Urinary bladder (tissue), 4 donors: ENCODE results near the gene IL1RN. TPM values are rescaled to one million over a fixed set of nuclear protein-coding genes. Genes with fewer than 3 reads are reported as not detected.
"Not testable (repeated sequence)": the region's sequence is repeated elsewhere in the genome, so short reads cannot be mapped to it uniquely, and the experiment has no call there.

Experiments
- DNase-seq: peaks from one replicate; pipeline ENCODE4 v3.0.0-alpha.2; 2015; ENCODE audit errors: extremely low spot score
- H3K27ac ChIP-seq: one replicate; pipeline ENCODE4 v1.5.1; 2013; ENCODE audit warnings: low read depth, mild to moderate bottlenecking, moderate library complexity
- H3K36me3 ChIP-seq: one replicate; pipeline ENCODE4 v1.6.1; 2013; ENCODE audit warnings: mild to moderate bottlenecking, moderate library complexity; ENCODE audit not compliant: insufficient read depth
- H3K4me1 ChIP-seq: one replicate; pipeline ENCODE4 v1.6.1; 2013; ENCODE audit warnings: mild to moderate bottlenecking, moderate library complexity; ENCODE audit not compliant: insufficient read depth
- H3K4me3 ChIP-seq: one replicate; pipeline ENCODE4 v1.5.1; 2013; ENCODE audit warnings: low read depth, low read length
- WGBS: extraction: QIAGEN DNeasy Blood & Tissue Kit; methylation state at CpG from one replicate; pipeline ENCODE4 v1.1.7; 2013; 5-methylcytosine and 5-hydroxymethylcytosine counted together
- polyA plus RNA-seq: library from polyadenylated mRNA; stranded (reverse); fragments of 200-250 nt; gene quantifications from one replicate; pipeline ENCODE4 v1.2.3, GENCODE V29; 2013
- total RNA-seq: library from RNA; depleted of rRNA; stranded (reverse); fragments of >200 nt; gene quantifications from one replicate; pipeline ENCODE4 v1.2.3, GENCODE V29; 2014
- donor health status: healthy with polysubstance abuse.
- donor health status: healthy.

IL1RN gene
- total and polyA plus RNA-seq, 2 donors = 4.9 to 6.7 TPM

DNA sequence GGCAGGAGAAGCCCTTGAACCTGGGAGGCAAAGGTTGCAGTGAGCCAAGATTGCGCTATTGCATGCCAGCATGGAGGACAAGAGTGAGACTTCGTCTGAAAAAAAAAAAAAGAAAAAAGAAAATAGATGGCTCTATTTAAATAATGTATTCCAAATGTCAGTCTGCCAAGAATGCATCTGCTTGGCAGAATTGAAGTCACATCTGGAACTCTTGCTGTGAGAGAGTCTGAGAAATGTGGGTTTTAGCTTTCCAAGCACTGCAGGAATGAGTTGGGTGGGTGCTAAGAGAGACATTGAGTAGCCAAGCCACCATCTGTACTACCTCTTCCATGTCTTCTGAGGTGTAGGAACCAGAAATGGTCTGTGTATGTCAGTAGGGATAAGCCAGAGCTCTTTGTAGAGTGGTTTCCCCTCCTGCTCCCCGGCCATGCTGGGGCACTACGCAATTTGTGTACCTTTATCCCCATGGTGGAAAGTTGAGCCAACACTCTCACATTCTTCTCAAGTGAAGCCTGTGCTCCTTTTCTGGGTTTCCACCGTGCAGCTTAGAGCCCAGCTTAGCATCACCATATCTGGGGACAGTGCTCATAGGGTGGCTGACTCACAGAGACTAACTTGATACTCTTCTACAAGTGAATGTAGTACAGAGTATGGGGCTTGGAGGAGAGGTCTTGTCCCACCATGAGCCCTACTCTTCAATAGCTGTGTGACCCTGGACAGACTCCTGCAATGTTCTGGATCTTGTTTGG is 34.4 kb upstream of the IL1RN start:
- Histone ChIP-seq H3K27ac (no peak overlapping the region), H3K4me1 (no peaks in the 10 kb centered on the region), H3K36me3 (no peaks in the 10 kb centered on the region), H3K4me3 (no peak overlapping the region)
- WGBS = 80% methylated on average over 5 of the region's 5 CpGs
- no peak for DNase-seq

DNA sequence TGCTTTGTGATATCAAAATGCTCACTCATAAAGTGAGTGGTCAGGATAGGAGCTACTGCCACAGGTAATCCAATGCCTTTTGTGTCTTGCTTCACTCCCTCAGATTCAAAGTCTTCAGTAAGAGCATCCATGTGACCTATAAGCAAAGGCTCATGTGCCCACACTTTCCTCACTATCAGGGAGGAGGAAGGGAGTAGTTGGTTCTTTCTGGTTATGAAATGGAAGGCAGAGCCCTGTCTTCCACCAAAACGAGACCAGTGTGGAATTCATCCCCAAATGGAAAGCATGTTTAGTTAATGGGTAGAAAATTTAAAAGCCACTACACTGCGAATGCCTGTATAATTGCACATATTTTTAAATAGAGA is 33.8 kb upstream of the IL1RN start:
- WGBS = 50% methylated on average over 2 of the region's 2 CpGs
- no peaks in the 10 kb centered on the region for H3K36me3 ChIP-seq
- no peak overlapping the region for H3K27ac ChIP-seq
- DNase-seq = no peak
- no peaks in the 10 kb centered on the region for H3K4me1 ChIP-seq
- no peak overlapping the region for H3K4me3 ChIP-seq

DNA sequence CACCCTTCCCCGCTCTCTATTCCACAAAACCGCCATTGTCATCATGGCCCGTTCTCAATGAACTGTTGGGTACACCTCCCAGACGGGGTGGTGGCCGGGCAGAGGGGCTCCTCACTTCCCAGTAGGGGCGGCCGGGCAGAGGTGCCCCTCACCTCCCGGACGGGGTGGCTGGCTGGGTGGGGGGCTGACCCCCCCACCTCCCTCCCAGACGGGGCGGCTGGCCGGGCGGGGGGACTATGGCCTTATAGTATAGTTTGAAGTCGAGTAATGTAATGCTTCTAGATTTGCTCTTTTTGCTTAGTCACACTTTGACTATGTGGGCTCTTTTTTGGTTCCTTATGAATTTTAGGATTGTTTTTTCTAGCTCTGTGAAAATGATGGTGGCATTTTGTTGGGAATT is 31.1 kb upstream of the IL1RN start:
- WGBS = 92% methylated on average over 12 of the region's 14 CpGs
- H3K27ac ChIP-seq, H3K36me3 ChIP-seq, DNase-seq, H3K4me1 ChIP-seq, H3K4me3 ChIP-seq: not testable (repeated sequence)

DNA sequence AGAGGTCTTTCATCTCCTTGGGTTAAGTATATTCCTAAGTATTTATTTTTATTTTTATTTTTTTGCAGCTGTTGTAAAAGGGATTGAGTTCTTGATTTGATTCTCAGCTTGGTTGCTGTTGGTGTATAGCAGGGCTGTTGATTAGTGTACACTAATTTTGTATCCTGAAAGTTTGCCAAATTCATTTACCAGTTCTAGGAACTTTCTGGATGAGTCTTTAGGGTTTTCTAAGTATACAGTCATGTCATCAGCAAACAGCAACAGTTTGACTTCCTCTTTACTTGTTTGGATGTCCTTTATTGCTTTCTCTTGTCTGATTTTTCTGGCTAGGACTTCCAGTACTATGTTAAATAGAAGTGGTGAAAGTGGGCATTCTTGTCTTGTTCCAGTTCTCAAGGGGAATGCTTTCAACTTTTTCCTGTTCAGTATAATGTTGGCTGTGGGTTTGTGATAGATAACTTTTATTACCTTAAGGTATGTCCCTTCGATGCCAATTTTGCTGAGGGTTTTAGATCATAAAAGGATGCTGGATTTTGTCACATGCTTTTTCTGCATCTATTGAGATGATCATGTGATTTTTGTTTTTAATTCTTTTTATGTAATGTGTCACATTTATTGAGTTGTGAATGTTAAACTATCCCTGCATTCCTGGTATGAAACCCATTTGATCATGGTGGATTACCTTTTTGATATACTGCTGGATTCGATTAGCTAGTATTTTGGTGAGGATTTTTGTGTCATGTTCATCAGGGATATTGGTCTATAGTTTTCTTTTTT is 30.4 kb upstream of the IL1RN start:
- not testable (repeated sequence) for H3K4me3 ChIP-seq, DNase-seq, H3K36me3 ChIP-seq, H3K27ac ChIP-seq, H3K4me1 ChIP-seq
- WGBS = 83% methylated on average over 2 of the region's 2 CpGs

DNA sequence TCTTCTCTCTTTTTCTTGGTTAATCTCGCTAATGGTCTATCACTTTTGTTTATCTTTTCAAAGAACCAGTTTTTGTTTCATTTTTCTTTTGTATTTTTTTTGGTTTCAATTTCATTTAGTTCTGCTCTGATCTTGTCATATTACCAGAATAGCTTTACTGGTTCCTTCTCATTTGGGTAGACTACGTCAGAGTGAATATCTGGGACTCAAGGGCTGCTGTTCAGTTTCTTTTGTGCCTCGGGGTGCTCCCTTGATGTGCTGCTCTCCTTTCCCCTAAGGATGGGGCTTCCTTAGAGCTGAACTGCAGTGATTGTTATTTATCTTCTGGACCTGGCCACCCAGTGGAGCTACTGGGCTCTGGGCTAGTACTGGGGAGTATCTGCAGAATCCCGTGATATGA is 29.4 kb upstream of the IL1RN start:
- no peak overlapping the region for H3K4me3 ChIP-seq
- no peaks in the 10 kb centered on the region for H3K36me3 ChIP-seq
- no peaks in the 10 kb centered on the region for H3K4me1 ChIP-seq
- 90% methylated on average over 4 of the region's 4 CpGs for WGBS
- no peak for DNase-seq
- H3K27ac ChIP-seq = no peak overlapping the region

DNA sequence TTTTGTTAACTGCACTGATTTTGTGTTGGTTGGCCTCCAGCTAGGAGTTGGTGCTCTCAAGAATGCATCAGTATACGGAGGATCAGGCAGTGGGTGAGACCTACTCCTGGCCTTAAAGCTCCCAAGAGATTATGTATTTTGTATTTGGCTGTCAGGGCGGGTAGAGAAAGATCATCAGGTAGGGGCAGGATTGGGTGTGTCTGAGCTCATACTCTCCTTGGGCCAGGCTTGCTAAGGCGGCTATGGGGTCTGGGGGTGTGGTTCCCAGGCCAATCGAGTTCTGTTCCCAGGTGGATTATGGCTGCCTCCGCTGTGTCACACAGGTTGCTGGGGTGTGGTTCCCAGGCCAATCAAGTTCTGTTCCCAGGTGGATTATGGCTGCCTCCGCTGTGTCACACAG is 28.9 kb upstream of the IL1RN start:
- Histone ChIP-seq H3K4me3 (no peak overlapping the region), H3K27ac (no peak overlapping the region), H3K36me3 (no peaks in the 10 kb centered on the region), H3K4me1 (no peaks in the 10 kb centered on the region)
- DNase-seq = no peak
- WGBS = 95% methylated on average over 6 of the region's 6 CpGs

DNA sequence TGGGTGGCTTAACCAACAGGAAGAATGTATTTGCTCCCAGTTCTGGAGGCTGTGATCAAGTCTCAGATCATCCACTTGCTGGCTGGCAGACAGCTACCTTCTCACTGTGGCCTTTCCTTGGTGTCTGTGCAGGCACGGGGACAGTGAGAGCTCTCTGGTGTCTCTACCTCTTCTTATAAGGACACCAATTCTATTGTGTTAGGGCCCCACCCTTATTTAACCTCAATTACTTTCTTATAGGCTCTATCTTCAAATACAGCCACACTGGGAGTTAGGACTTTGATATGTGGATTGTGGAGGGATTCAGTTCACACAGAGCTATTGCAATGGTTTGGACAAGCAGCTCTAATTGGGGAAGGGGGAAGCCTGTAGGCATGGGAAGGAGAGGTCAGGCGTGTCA is 25.3 kb upstream of the IL1RN start:
- H3K36me3 ChIP-seq = no peaks in the 10 kb centered on the region
- 90% methylated on average over 2 of the region's 2 CpGs for WGBS
- no peak overlapping the region for H3K4me3 ChIP-seq

DNA sequence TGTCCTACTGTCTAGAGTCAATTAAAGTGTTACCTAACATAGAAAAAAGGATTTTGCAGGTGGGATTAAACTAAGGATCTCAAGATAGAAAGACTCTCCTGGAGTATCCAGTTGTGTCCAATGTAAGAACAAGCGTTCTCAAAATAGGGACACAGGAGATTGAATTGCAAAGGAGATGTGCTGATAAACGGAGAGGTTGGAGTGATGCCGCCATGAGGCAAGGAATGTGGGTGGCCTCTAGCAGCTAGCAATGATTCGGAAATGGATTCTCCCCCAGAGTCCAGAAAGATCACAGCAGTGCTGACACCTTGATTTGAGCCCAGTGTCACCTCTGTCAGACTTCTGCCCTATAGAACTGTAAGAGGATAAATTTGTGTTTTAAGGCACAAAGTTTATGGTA is 24.1 kb upstream of the IL1RN start:
- Histone ChIP-seq H3K4me3 (no peak overlapping the region), H3K36me3 (no peaks in the 10 kb centered on the region), H3K27ac (no peak overlapping the region), H3K4me1 (no peaks in the 10 kb centered on the region)
- WGBS = 87% methylated on average over 4 of the region's 4 CpGs
- DNase-seq = no peak

More for the DNA sequence above, 25.3 kb upstream of the IL1RN start:
- Histone ChIP-seq H3K4me1 (no peaks in the 10 kb centered on the region), H3K27ac (no peak overlapping the region)
- DNase-seq = no peak

DNA sequence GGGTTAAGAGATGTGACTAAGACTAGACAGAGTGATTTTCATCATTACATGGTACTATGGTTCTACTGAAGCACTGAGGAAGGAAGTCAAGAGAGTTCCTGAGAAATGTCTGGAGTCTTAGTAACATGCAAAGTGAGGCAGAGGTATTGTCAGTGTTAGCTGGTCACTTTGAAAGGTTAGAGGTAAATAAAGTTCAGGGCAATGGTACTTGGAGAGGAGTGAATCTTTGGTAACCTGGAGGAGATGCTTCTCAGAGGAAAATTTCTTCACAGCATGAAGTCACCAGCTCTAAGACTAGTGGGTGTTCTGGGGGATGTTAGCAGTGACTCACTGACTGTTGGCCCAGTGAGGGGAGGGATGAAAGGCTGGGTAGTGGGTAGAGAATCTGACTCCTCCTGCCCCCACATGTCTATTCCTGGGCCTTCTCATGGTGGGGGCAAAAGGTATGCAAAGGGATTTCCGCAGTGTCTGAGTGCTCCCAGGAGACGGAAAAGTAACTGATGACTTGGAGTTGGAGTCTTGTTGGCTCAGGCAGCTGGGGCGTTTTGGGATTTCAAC is 23.3 kb upstream of the IL1RN start:
- DNase-seq = no peak
- H3K27ac ChIP-seq = no peak overlapping the region
- WGBS = 44% methylated on average over 3 of the region's 3 CpGs
- H3K4me1 ChIP-seq = no peaks in the 10 kb centered on the region
- no peak overlapping the region for H3K4me3 ChIP-seq
- H3K36me3 ChIP-seq = no peaks in the 10 kb centered on the region

DNA sequence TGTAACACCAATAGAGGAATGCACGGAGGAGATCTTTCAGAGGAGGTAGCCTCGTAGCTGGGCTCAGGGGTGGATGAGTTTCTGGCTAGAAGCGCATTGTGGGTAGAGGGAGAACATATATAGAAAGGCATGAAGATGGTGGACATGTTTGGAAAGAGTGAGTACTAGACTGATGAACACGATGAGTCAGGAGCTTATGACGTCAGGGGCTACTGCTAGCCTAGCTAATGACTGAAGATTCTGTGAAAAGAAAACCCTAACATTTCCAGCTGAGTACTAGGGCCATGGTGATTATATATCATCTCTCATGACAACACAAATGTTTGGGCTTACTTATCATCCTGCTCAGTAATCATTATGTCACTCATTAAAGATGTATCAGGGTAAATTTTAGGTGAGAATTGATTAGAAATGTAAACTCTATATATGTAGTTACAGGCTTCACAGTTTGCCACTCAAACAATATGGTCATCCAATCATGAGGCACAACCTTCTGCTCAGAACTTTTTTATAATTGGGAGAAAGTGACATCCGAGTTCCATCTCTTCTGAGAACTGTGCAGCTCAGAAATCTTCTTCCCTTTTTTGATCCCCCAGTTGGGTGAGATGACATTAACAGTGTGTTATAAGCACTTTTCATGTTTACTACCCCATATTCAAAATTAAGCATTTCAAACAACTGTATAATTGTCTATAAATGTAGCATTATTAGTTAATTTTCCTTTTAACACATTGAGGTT is 22.2 kb upstream of the IL1RN start:
- Histone ChIP-seq H3K36me3 (no peaks in the 10 kb centered on the region), H3K27ac (no peak overlapping the region), H3K4me1 (no peaks in the 10 kb centered on the region), H3K4me3 (no peak overlapping the region)
- WGBS = 55% methylated on average over 6 of the region's 6 CpGs
- no peak for DNase-seq

DNA sequence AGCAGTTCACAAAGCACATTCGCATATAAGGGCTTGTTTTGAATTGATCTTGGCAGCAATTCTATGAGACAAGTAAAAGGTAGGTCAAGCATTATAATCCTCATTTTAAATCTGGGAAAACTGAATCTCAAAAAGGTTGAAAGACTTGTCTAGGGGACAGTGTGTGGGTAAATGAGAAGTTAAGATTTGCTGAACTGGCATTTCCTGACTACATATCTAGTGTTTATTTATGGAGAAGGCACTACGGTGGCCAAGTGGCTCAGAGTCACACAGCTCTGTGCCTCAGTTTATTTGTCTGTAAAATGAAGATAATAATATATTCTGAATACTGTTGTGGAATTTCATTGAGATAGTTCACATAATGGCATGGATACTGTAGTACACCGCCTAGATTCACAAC is 16.3 kb upstream of the IL1RN start:
- Histone ChIP-seq H3K27ac (no peak overlapping the region), H3K36me3 (no peaks in the 10 kb centered on the region), H3K4me3 (no peak overlapping the region), H3K4me1 (no peaks in the 10 kb centered on the region)
- 74% methylated on average over 3 of the region's 3 CpGs for WGBS
- DNase-seq = no peak

DNA sequence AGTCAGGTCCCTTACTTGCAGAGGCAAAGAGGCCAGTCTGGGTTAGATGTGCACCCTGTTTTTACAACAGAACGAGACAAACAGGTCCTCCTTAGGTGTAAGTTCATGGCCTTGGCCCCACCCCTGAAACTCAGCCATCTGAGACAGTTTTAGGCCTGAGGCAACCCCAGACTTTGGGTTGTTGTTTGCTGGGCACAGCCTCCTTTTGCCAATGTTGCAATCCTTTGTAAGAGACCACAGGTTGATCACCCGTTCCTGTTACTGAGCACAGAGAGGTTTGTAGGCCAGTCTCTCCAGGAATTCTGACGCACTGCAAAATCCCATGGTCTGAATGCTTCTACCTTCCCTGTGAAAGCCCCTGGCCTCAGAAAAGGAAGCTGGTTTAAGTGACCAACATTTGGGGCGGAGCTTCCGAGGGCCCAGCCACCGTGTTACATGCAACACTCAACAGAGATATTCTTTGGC is 15.5 kb upstream of the IL1RN start:
- 60% methylated on average over 6 of the region's 6 CpGs for WGBS
- Histone ChIP-seq H3K27ac (no peak overlapping the region), H3K4me1 (no peaks in the 10 kb centered on the region), H3K36me3 (no peaks in the 10 kb centered on the region), H3K4me3 (no peak overlapping the region)
- no peak for DNase-seq

DNA sequence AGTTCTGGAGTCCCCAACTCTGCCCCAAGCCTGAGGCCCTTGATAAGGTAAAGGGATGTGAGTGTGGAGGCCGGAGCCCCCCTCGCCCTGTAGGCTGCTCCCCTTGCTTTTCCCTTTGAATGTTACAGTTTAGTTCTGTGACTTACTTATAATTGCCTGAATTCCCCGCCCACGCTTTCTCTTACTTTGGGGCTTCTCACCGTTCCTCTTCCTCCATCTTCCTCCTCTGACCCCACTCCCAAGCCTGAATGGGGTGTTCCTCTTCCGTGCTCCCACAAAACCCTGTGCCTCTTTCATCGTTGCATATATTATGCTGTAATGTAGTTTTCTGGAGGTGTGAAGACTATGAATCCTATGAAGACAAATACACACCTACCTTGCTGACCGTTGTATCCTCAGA is 15.0 kb upstream of the IL1RN start:
- DNase-seq = no peak
- Histone ChIP-seq H3K4me3 (no peak overlapping the region), H3K4me1 (no peaks in the 10 kb centered on the region), H3K36me3 (no peaks in the 10 kb centered on the region), H3K27ac (no peak overlapping the region)
- WGBS = 85% methylated on average over 8 of the region's 8 CpGs
